ENCODE data around the gene AGMO. TPM values are rescaled to one million over a fixed set of nuclear protein-coding genes. Genes with fewer than 3 reads are reported as not detected.

AGMO gene
- total RNA-seq, 4 donors from 2014 or later: 0.17 to 0.83 (median 0.45) TPM; not detected in 1

DNA sequence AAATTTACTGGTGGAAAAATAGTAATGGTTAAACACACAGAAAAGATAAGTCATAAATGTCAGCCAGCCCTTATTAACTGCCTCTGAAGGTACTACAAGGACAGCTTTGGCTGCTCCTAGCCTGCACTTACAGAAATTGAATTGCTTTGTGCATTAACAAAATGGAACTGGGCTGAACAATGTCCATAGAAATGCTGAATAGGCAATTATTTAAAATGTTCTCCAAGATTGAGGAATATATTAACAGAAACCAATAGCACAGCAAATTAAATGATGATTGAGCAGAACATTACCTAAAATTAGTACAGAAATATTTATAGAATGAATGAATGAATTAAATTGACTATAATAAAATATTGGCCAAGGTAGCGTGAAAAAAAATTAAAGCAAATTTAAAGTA, 42.4 kb upstream of the AGMO start:
- H3K4me1 ChIP-seq: peaks cover 0 to 4% (median 2%) of the 10 kb centered on the region in 4 donors
- intact Hi-C loops (cut with DNase I): no loop called here
- no peak for DNase-seq (ENCODE audit: extremely low spot score)
- H3K36me3 ChIP-seq: no peaks in the 10 kb centered on the region
- WGBS: 98% methylated on average over 1 of the region's 1 CpG
- no peaks in the 10 kb centered on the region for H3K27me3 ChIP-seq
- TF ChIP-seq POLR2AphosphoS5 (IDR thresholded peaks at IDR 0.05) (no peak), EP300 (IDR thresholded peaks at IDR 0.05) (no peak), POLR2A (IDR thresholded peaks at IDR 0.05; ENCODE audit: low read depth) (no peak)
- TF ChIP-seq, protein P1, sequence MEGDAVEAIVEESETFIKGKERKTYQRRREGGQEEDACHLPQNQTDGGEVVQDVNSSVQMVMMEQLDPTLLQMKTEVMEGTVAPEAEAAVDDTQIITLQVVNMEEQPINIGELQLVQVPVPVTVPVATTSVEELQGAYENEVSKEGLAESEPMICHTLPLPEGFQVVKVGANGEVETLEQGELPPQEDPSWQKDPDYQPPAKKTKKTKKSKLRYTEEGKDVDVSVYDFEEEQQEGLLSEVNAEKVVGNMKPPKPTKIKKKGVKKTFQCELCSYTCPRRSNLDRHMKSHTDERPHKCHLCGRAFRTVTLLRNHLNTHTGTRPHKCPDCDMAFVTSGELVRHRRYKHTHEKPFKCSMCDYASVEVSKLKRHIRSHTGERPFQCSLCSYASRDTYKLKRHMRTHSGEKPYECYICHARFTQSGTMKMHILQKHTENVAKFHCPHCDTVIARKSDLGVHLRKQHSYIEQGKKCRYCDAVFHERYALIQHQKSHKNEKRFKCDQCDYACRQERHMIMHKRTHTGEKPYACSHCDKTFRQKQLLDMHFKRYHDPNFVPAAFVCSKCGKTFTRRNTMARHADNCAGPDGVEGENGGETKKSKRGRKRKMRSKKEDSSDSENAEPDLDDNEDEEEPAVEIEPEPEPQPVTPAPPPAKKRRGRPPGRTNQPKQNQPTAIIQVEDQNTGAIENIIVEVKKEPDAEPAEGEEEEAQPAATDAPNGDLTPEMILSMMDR (IDR thresholded peaks at IDR 0.05): no peak
- H3K4me3 ChIP-seq: no peak overlapping the region
- H3K9me3 ChIP-seq: no peaks in the 10 kb centered on the region
- no peak overlapping the region for H3K27ac ChIP-seq (replicated peaks in 1 of 4)

DNA sequence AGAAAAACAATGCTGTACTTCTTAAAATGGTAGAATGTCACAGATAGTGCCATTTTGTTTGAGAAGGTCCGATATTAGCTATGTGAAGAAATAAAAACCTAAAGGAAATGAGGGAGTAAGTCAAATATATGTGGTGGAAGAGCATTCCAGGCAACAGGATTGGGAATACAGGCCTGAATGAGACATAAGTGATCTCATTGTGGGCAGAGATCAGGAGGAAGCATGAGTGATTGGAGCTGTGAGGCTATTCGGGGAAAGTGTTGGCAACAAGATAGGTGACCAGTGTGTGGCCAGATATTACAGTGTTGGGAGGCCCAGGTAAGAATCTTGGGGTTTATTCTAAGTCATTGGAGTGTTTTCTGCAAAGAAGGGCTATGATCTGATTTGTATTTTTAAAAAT, 41.3 kb upstream of the AGMO start:
- TF ChIP-seq EP300 (IDR thresholded peaks at IDR 0.05): no peak
- TF ChIP-seq POLR2A (IDR thresholded peaks at IDR 0.05; ENCODE audit: low read depth): no peak
- TF ChIP-seq, protein P1 (IDR thresholded peaks at IDR 0.05): no peak
- no peak for TF ChIP-seq POLR2AphosphoS5 (IDR thresholded peaks at IDR 0.05)
- no peaks in the 10 kb centered on the region for H3K36me3 ChIP-seq
- no peak overlapping the region for H3K4me3 ChIP-seq
- intact Hi-C loops (cut with DNase I): no loop called here
- H3K27me3 ChIP-seq: no peaks in the 10 kb centered on the region
- H3K27ac ChIP-seq (replicated peaks in 1 of 4): no peak overlapping the region
- peaks cover 0 to 4% (median 2%) of the 10 kb centered on the region in 4 donors for H3K4me1 ChIP-seq
- DNase-seq (ENCODE audit: extremely low spot score): no peak
- no peaks in the 10 kb centered on the region for H3K9me3 ChIP-seq
- WGBS: 72% methylated on average over 2 of the region's 2 CpGs

DNA sequence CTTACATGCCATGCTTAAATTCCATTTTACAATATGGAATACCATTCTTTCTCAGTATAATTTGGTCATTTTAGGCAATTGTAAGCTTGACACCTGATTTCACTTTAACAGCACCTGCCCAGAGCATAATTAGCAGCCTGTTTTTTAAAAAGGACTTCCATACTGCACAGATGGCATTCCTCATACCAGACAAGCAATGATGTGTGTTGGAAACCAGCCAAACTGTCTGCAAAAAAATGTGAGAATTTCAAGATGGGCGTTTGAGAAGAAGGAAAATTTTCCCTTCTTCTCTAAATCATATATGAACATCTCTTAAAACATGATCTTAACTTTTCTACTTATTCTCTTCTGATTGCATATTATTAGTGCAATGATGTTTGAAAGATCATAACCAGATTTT, 40.4 kb upstream of the AGMO start:
- no peak for TF ChIP-seq POLR2A (IDR thresholded peaks at IDR 0.05; ENCODE audit: low read depth)
- Histone ChIP-seq H3K27ac (replicated peaks in 1 of 4) (no peak overlapping the region), H3K4me1 (peaks cover 0 to 4% (median 0%) of the 10 kb centered on the region in 4 donors), H3K36me3 (no peaks in the 10 kb centered on the region), H3K27me3 (no peaks in the 10 kb centered on the region), H3K4me3 (no peak overlapping the region), H3K9me3 (no peaks in the 10 kb centered on the region)
- intact Hi-C loops (cut with DNase I): no loop called here
- no peak for DNase-seq (ENCODE audit: extremely low spot score)
- WGBS: 38% methylated on average over 1 of the region's 1 CpG

DNA sequence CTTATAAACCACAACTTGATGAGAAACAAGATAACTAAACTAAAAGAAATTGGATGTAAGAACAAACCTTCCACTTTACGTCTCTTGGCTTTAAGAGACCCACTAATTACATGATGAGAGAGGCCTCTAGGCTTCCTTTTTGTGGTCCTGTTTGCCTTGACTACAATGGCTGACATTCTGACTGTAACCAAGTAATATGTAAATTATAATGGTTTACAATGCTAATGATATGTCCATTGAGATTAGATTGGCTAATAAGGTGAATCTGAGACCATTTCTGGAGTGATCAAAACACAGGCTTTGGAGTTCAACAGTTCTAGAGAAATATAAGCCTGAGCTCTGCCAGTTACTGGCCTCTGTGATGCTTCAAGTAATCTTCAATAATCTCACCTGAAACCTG, 39.4 kb upstream of the AGMO start:
- Histone ChIP-seq H3K9me3 (no peaks in the 10 kb centered on the region), H3K36me3 (no peaks in the 10 kb centered on the region), H3K27ac (replicated peaks in 1 of 4) (no peak overlapping the region), H3K27me3 (no peaks in the 10 kb centered on the region), H3K4me3 (no peak overlapping the region), H3K4me1 (peaks cover 0 to 4% (median 0%) of the 10 kb centered on the region in 4 donors)
- 79% methylated on average over 1 of the region's 1 CpG for WGBS
- TF ChIP-seq EP300 (IDR thresholded peaks at IDR 0.05) (no peak), POLR2A (IDR thresholded peaks at IDR 0.05; ENCODE audit: low read depth) (no peak), POLR2AphosphoS5 (IDR thresholded peaks at IDR 0.05) (no peak)
- TF ChIP-seq, protein P1 (IDR thresholded peaks at IDR 0.05): no peak
- no peak for DNase-seq (ENCODE audit: extremely low spot score)
- intact Hi-C loops (cut with DNase I): no loop called here

DNA sequence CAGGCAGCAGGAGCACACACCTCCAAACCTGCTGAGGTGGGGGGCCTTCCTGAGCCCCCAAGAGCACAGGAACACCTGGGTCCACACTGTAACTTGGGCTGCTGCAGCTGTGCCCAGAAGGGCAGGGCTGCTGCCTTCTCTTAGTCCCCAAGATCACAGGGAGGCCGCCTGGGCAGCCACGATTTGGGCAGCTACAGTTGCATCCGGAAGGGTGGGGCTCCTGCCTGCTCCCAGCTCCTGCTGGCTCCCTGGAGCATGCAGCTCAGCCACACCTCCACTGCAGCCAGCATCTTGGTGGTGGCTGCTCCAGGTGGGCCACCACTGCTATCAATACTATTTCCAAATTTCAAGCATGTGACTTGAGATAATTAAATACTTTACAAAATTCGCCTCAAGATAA, 38.5 kb upstream of the AGMO start:
- no peak for DNase-seq (ENCODE audit: extremely low spot score)
- Histone ChIP-seq H3K36me3 (no peaks in the 10 kb centered on the region), H3K4me1 (peaks cover 0 to 4% (median 0%) of the 10 kb centered on the region in 4 donors), H3K27me3 (no peaks in the 10 kb centered on the region), H3K9me3 (no peaks in the 10 kb centered on the region), H3K27ac (replicated peaks in 1 of 4) (no peak overlapping the region), H3K4me3 (no peak overlapping the region)
- WGBS: 60% methylated on average over 4 of the region's 4 CpGs
- TF ChIP-seq POLR2AphosphoS5 (IDR thresholded peaks at IDR 0.05): no peak
- TF ChIP-seq EP300 (IDR thresholded peaks at IDR 0.05): no peak
- TF ChIP-seq, protein P1 (IDR thresholded peaks at IDR 0.05): no peak
- TF ChIP-seq POLR2A (IDR thresholded peaks at IDR 0.05; ENCODE audit: low read depth): no peak
- intact Hi-C loops (cut with DNase I): no loop called here
